Bronchial epithelial cell (primary cell): ENCODE measurements around the gene TMEM14B. TPM values are rescaled to one million over a fixed set of nuclear protein-coding genes. Genes with fewer than 3 reads are reported as not detected.

ENCODE experiments used
- DNase-seq: peaks from one replicate; pipeline ENCODE4 v3.0.0-alpha.2; 2010; ENCODE audit warnings: low read depth
- FAIRE-seq: peaks from 2 replicates; lab custom pipeline; 2011; peaks lifted over from hg19 to GRCh38; lab: Jason Lieb, UNC
- H3K27me3 ChIP-seq: 2 replicates; pipeline ENCODE4 v1.5.1; 2011; ENCODE audit warnings: low read length; ENCODE audit not compliant: control insufficient read depth, insufficient read depth
- H3K36me3 ChIP-seq: 2 replicates; pipeline ENCODE4 v1.5.1; 2011; ENCODE audit warnings: low read length; ENCODE audit not compliant: control insufficient read depth, insufficient read depth
- H3K4me3 ChIP-seq: 2 replicates; pipeline ENCODE4 v1.5.1; 2011; ENCODE audit warnings: mild to moderate bottlenecking, low read depth, low read length, control low read depth
- total RNA-seq: library from RNA; depleted of rRNA; stranded (reverse); fragments of >200 nt; gene quantifications from 2 replicates; pipeline ENCODE4 v1.2.1, GENCODE V29; 2014
- TF ChIP-seq, protein P1 (sequence below): IDR thresholded peaks from 2 replicates; pipeline ENCODE4 v1.5.1; 2011; ENCODE audit warnings: mild to moderate bottlenecking, moderate library complexity, low read length, control low read depth, inconsistent platforms; ENCODE audit not compliant: insufficient read depth, severe bottlenecking

Gene TMEM14B
- total RNA-seq, 1 donor from 2014 or later = 55.8 TPM

DNA sequence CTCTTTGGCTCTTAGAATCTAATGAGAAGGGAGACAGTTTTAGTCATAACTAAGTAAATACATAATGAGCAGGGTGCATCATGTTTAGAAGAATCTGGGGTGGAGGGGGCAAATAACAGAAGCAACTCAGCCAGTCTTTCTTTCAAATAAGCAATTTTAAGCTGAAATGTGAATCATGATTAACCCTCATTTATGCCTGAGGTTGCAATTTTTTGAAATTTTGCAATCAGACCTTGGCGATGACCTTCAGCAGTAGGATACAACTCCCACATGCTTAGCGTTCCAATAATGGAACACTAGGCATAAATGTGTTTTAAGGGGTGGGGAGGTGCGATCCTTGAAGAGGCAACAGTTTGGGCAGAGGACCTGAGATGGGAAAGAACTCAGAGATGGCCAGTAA, 30.6 kb downstream of the TMEM14B start:
- no peak for DNase-seq

DNA sequence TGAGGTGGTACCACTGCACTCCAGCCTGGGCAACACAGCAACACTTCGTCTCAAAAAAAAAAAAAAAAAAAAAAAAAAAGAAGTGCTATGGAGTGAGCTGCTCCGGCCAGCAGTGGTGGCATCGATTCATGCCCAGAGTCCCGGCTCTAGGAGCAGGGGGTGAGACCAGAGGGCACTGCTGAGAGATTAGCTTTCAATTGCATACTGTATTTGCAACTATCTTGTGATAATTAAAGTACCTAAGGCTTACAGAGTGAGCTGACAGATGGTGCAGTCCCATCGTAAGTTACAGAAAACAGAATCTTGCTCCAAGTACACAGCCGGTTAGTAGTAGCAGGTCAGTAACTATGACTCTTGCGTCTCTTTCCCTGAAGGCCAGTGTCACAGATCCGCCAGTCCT, 31.5 kb downstream of the TMEM14B start:
- TF ChIP-seq, protein P1, sequence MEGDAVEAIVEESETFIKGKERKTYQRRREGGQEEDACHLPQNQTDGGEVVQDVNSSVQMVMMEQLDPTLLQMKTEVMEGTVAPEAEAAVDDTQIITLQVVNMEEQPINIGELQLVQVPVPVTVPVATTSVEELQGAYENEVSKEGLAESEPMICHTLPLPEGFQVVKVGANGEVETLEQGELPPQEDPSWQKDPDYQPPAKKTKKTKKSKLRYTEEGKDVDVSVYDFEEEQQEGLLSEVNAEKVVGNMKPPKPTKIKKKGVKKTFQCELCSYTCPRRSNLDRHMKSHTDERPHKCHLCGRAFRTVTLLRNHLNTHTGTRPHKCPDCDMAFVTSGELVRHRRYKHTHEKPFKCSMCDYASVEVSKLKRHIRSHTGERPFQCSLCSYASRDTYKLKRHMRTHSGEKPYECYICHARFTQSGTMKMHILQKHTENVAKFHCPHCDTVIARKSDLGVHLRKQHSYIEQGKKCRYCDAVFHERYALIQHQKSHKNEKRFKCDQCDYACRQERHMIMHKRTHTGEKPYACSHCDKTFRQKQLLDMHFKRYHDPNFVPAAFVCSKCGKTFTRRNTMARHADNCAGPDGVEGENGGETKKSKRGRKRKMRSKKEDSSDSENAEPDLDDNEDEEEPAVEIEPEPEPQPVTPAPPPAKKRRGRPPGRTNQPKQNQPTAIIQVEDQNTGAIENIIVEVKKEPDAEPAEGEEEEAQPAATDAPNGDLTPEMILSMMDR = no peak
- no peak overlapping the region for H3K4me3 ChIP-seq
- no peak for FAIRE-seq
- H3K36me3 ChIP-seq = no peaks in the 10 kb centered on the region
- no peak for DNase-seq
- no peaks in the 10 kb centered on the region for H3K27me3 ChIP-seq

More for the DNA sequence above, 30.6 kb downstream of the TMEM14B start:
- Histone ChIP-seq H3K4me3 (no peak overlapping the region), H3K36me3 (no peaks in the 10 kb centered on the region), H3K27me3 (no peaks in the 10 kb centered on the region)
- TF ChIP-seq, protein P1 = no peak
- FAIRE-seq = no peak

DNA sequence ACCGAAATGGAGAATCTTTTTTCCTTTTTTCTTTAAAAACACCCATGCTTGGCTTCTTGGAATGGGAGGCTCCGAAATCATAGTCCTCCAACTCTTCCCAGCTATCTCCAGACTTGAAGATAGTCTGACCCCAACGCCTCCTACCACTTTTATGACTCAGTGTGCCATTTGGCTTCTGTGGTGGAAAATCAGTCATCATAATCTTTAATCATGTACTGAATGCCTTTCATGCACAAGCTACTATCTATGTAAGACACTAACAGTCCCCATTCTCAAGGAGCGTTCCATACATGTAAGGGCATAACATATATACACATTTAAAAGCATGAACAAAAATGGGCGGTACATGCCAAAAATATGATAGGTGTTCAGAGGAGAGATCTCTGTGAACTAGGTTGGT, 44.1 kb downstream of the TMEM14B start:
- H3K27me3 ChIP-seq = no peaks in the 10 kb centered on the region
- TF ChIP-seq, protein P1 = no peak
- no peak for DNase-seq
- FAIRE-seq = no peak
- no peak overlapping the region for H3K4me3 ChIP-seq
- peaks cover 1% of the 10 kb centered on the region for H3K36me3 ChIP-seq

DNA sequence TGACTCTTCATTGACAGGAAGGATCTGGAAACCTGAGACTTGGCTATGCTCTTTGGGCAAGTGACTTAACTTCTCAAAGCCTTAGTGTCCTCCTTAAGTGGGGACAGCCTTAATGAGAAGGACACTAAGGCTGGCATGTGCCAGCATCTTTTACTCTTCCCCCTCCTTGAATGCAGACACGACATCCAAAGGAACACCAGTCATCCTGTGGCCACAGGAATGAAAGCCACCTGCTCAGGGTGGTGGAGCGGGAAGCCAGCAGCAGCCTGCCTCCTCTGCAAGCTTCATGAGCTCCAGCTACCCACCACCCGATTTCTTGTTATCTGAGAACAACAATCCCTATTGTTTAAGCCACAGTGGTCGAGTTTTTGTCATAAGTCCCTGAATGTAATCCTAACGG, 44.5 kb downstream of the TMEM14B start:
- H3K27me3 ChIP-seq = no peaks in the 10 kb centered on the region
- peaks cover 1% of the 10 kb centered on the region for H3K36me3 ChIP-seq
- DNase-seq (no peak), FAIRE-seq (peak; percentile 72)
- H3K4me3 ChIP-seq = no peak overlapping the region
- TF ChIP-seq, protein P1 = no peak

DNA sequence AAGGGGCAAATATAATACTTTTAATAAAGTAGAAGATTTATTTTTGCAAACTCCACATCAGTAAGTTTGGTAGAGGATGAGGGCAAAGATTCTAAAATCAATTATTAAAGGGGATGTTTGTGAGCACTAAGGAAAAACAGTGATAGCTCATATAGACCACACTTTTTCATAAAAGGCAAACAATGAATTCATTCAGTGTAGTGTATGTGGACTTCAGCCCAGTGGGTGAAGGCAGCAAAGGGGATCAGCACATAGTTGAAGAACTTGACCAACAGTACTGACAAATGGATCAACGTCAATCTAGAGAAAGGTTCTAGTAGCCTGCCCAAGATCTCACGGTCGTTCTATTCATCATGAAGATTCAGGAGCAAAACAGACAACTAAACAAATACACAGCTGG, 45.4 kb downstream of the TMEM14B start:
- DNase-seq (no peak), FAIRE-seq (no peak)
- H3K4me3 ChIP-seq = no peak overlapping the region
- TF ChIP-seq, protein P1 = no peak
- H3K27me3 ChIP-seq = no peaks in the 10 kb centered on the region
- H3K36me3 ChIP-seq = peaks cover 1% of the 10 kb centered on the region

DNA sequence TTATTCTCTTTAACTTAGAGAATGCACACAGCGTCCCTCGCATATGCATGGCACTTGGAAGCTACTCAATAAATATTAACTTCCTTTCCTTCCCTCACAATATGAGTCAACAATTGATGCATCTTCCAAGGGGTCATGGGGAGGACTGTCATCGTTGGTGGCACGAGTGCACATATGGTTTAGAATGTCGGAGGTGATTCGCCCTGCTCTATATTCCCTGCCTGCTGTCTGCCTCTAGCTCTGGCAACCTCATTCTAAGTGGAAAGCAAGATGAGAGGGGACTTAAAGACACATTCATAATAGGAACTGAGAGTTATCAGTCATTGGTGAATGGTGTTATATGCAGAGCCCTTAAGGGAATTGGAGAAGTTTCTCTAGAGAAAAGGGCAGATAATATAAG, 46.1 kb downstream of the TMEM14B start:
- TF ChIP-seq, protein P1 = no peak
- H3K27me3 ChIP-seq = no peaks in the 10 kb centered on the region
- peaks cover 1% of the 10 kb centered on the region for H3K36me3 ChIP-seq
- no peak for DNase-seq
- no peak for FAIRE-seq
- H3K4me3 ChIP-seq = no peak overlapping the region
